ENCODE measurements around the gene TMEM255B.

Gene TMEM255B

GRCh38 chr13:113730258-113730691 lies 28.8 kb upstream of the TMEM255B start:
- no peak overlapping the region for H3K4me3 Mint-ChIP-seq
- no peak for ATAC-seq (replicated peaks; ENCODE audit: extremely low read depth, poor library complexity, severe bottlenecking)
- no peaks in the 10 kb centered on the region for H3K4me1 Mint-ChIP-seq
- H3K9me3 Mint-ChIP-seq = no peaks in the 10 kb centered on the region
- H3K27ac Mint-ChIP-seq (ENCODE audit: low read depth) = no peak overlapping the region
- H3K36me3 Mint-ChIP-seq (ENCODE audit: insufficient read depth) = peaks cover 9% of the 10 kb centered on the region
- peaks cover 8% of the 10 kb centered on the region for H3K27me3 Mint-ChIP-seq
- DNase-seq (ENCODE audit: low spot score in 2 of 2) = no peak

- H3K4me1 Mint-ChIP-seq = no peaks in the 10 kb centered on the region
- ATAC-seq (replicated peaks; ENCODE audit: extremely low read depth, poor library complexity, severe bottlenecking) = no peak
- peaks cover 8% of the 10 kb centered on the region for H3K36me3 Mint-ChIP-seq (ENCODE audit: insufficient read depth)
- H3K27ac Mint-ChIP-seq (ENCODE audit: low read depth) = no peak overlapping the region
- no peak overlapping the region for H3K4me3 Mint-ChIP-seq
- peaks cover 8% of the 10 kb centered on the region for H3K27me3 Mint-ChIP-seq
- DNase-seq (ENCODE audit: low spot score in 2 of 2) = no peak
- no peaks in the 10 kb centered on the region for H3K9me3 Mint-ChIP-seq
These were observed 28.2 kb upstream of the TMEM255B start for GRCh38 chr13:113730831-113731191.

- Mint-ChIP-seq H3K9me3 (no peaks in the 10 kb centered on the region), H3K4me1 (no peaks in the 10 kb centered on the region), H3K36me3 (ENCODE audit: insufficient read depth) (peaks cover 5% of the 10 kb centered on the region), H3K4me3 (no peak overlapping the region), H3K27ac (ENCODE audit: low read depth) (no peak overlapping the region), H3K27me3 (peaks cover 8% of the 10 kb centered on the region)
- DNase-seq (ENCODE audit: low spot score in 2 of 2) (no peak), ATAC-seq (replicated peaks; ENCODE audit: extremely low read depth, poor library complexity, severe bottlenecking) (no peak)
These were observed 27.5 kb upstream of the TMEM255B start for GRCh38 chr13:113731192-113732175.

GRCh38 chr13:113732176-113732960 lies 26.7 kb upstream of the TMEM255B start:
- ATAC-seq (replicated peaks; ENCODE audit: extremely low read depth, poor library complexity, severe bottlenecking) (no peak), DNase-seq (ENCODE audit: low spot score in 2 of 2) (no peak)
- H3K36me3 Mint-ChIP-seq (ENCODE audit: insufficient read depth) = no peaks in the 10 kb centered on the region
- no peak overlapping the region for H3K4me3 Mint-ChIP-seq
- H3K27me3 Mint-ChIP-seq = peaks cover 8% of the 10 kb centered on the region
- no peaks in the 10 kb centered on the region for H3K4me1 Mint-ChIP-seq
- no peak overlapping the region for H3K27ac Mint-ChIP-seq (ENCODE audit: low read depth)
- H3K9me3 Mint-ChIP-seq = no peaks in the 10 kb centered on the region

GRCh38 chr13:113732961-113733950 lies 25.8 kb upstream of the TMEM255B start:
- H3K36me3 Mint-ChIP-seq (ENCODE audit: insufficient read depth) = no peaks in the 10 kb centered on the region
- H3K27ac Mint-ChIP-seq (ENCODE audit: low read depth) = no peak overlapping the region
- H3K4me1 Mint-ChIP-seq = peaks cover 6% of the 10 kb centered on the region
- no peak for DNase-seq (ENCODE audit: low spot score in 2 of 2)
- peaks cover 7% of the 10 kb centered on the region for H3K27me3 Mint-ChIP-seq
- H3K4me3 Mint-ChIP-seq = no peak overlapping the region
- no peaks in the 10 kb centered on the region for H3K9me3 Mint-ChIP-seq
- no peak for ATAC-seq (replicated peaks; ENCODE audit: extremely low read depth, poor library complexity, severe bottlenecking)

GRCh38 chr13:113734099-113734825 lies 24.8 kb upstream of the TMEM255B start:
- peaks cover 6% of the 10 kb centered on the region for H3K4me1 Mint-ChIP-seq
- no peak for ATAC-seq (replicated peaks; ENCODE audit: extremely low read depth, poor library complexity, severe bottlenecking)
- DNase-seq (ENCODE audit: low spot score in 2 of 2) = no peak
- peaks cover 2% of the 10 kb centered on the region for H3K27me3 Mint-ChIP-seq
- no peak overlapping the region for H3K27ac Mint-ChIP-seq (ENCODE audit: low read depth)
- no peak overlapping the region for H3K4me3 Mint-ChIP-seq
- no peaks in the 10 kb centered on the region for H3K9me3 Mint-ChIP-seq
- H3K36me3 Mint-ChIP-seq (ENCODE audit: insufficient read depth) = no peaks in the 10 kb centered on the region

GRCh38 chr13:113734826-113735125 lies 24.2 kb upstream of the TMEM255B start:
- no peak for DNase-seq (ENCODE audit: low spot score in 2 of 2)

GRCh38 chr13:113735194-113735593 lies 23.8 kb upstream of the TMEM255B start:
- peaks cover 6% of the 10 kb centered on the region for H3K4me1 Mint-ChIP-seq
- DNase-seq (ENCODE audit: low spot score in 2 of 2) (no peak), ATAC-seq (replicated peaks; ENCODE audit: extremely low read depth, poor library complexity, severe bottlenecking) (no peak)
- H3K27ac Mint-ChIP-seq (ENCODE audit: low read depth) = no peak overlapping the region
- H3K36me3 Mint-ChIP-seq (ENCODE audit: insufficient read depth) = no peaks in the 10 kb centered on the region
- H3K4me3 Mint-ChIP-seq = no peak overlapping the region
- H3K9me3 Mint-ChIP-seq = no peaks in the 10 kb centered on the region
- peaks cover 11% of the 10 kb centered on the region for H3K27me3 Mint-ChIP-seq

More at GRCh38 chr13:113734826-113735125, 24.2 kb upstream of the TMEM255B start:
- H3K27me3 Mint-ChIP-seq = peaks cover 7% of the 10 kb centered on the region
- ATAC-seq (replicated peaks; ENCODE audit: extremely low read depth, poor library complexity, severe bottlenecking) = no peak
- no peak overlapping the region for H3K27ac Mint-ChIP-seq (ENCODE audit: low read depth)
- H3K36me3 Mint-ChIP-seq (ENCODE audit: insufficient read depth) = no peaks in the 10 kb centered on the region
- peaks cover 6% of the 10 kb centered on the region for H3K4me1 Mint-ChIP-seq
- no peaks in the 10 kb centered on the region for H3K9me3 Mint-ChIP-seq
- no peak overlapping the region for H3K4me3 Mint-ChIP-seq

GRCh38 chr13:113735750-113736149 lies 23.3 kb upstream of the TMEM255B start:
- Mint-ChIP-seq H3K9me3 (no peaks in the 10 kb centered on the region), H3K36me3 (ENCODE audit: insufficient read depth) (no peaks in the 10 kb centered on the region), H3K4me1 (peaks cover 6% of the 10 kb centered on the region), H3K27me3 (peaks cover 17% of the 10 kb centered on the region), H3K4me3 (no peak overlapping the region), H3K27ac (ENCODE audit: low read depth) (no peak overlapping the region)
- ATAC-seq (replicated peaks; ENCODE audit: extremely low read depth, poor library complexity, severe bottlenecking) (no peak), DNase-seq (ENCODE audit: low spot score in 2 of 2) (no peak)

GRCh38 chr13:113736258-113736731 lies 22.7 kb upstream of the TMEM255B start:
- H3K9me3 Mint-ChIP-seq = no peaks in the 10 kb centered on the region
- no peak for DNase-seq (ENCODE audit: low spot score in 2 of 2)
- H3K4me1 Mint-ChIP-seq = peaks cover 7% of the 10 kb centered on the region
- no peak overlapping the region for H3K27ac Mint-ChIP-seq (ENCODE audit: low read depth)
- no peak overlapping the region for H3K4me3 Mint-ChIP-seq
- ATAC-seq (replicated peaks; ENCODE audit: extremely low read depth, poor library complexity, severe bottlenecking) = no peak
- peaks cover 22% of the 10 kb centered on the region for H3K27me3 Mint-ChIP-seq
- no peaks in the 10 kb centered on the region for H3K36me3 Mint-ChIP-seq (ENCODE audit: insufficient read depth)

GRCh38 chr13:113737803-113738202 lies 21.2 kb upstream of the TMEM255B start:
- no peak for DNase-seq (ENCODE audit: low spot score in 2 of 2)
- Mint-ChIP-seq H3K27ac (ENCODE audit: low read depth) (no peak overlapping the region), H3K27me3 (peaks cover 34% of the 10 kb centered on the region), H3K36me3 (ENCODE audit: insufficient read depth) (no peaks in the 10 kb centered on the region), H3K9me3 (no peaks in the 10 kb centered on the region), H3K4me3 (no peak overlapping the region), H3K4me1 (peaks cover 16% of the 10 kb centered on the region)
- no peak for ATAC-seq (replicated peaks; ENCODE audit: extremely low read depth, poor library complexity, severe bottlenecking)
